ENCODE measurements around the gene GALNS. TPM values are rescaled to one million over a fixed set of nuclear protein-coding genes. Genes with fewer than 3 reads are reported as not detected.

GALNS gene
- total RNA-seq, 1 experiment from 2014 or later: 29.5 TPM

DNA sequence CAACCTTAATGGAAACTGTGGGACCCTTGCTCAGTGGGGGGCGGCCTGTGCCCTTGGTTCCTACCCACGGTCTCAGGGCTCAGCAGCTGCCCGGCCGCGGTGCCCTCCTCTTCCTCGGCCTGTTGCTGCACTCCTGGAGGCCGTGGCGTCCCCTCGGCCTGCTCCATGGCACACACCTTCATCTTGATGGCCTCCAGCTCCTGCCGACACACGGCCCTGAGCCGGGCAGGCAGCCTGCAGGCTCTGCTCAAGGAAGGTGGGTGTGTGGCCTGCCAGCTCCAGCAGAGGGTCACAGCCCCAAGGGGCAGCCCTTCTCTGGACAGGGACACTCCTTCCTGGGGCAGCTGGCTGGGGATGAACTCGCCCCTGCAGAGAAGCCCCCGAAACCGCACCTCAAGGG lies 9.0 kb upstream of the GALNS start:
- Mint-ChIP-seq H3K36me3 (peaks cover 6% of the 10 kb centered on the region), H3K27ac (no peak overlapping the region), H3K4me1 (no peaks in the 10 kb centered on the region), H3K27me3 (ENCODE audit: low read depth) (no peaks in the 10 kb centered on the region), H3K9me3 (no peaks in the 10 kb centered on the region), H3K4me3 (no peak overlapping the region)
- ATAC-seq (no peak), DNase-seq (ENCODE audit: low spot score) (no peak)
- POLR2A ChIA-PET: no interaction called here
- TF ChIP-seq ZNF232 (CRISPR knock-in tag; IDR thresholded peaks at IDR 0.05) (no peak), ZNF121 (CRISPR knock-in tag; IDR thresholded peaks at IDR 0.05) (no peak), ZNF138 (CRISPR knock-in tag; conservative IDR thresholded peaks at IDR 0.05) (no peak), SP1 (CRISPR knock-in tag; conservative IDR thresholded peaks at IDR 0.05) (no peak), JAZF1 (CRISPR knock-in tag; IDR thresholded peaks at IDR 0.05) (no peak), GABPB1 (CRISPR knock-in tag; IDR thresholded peaks at IDR 0.05) (no peak), ZNF416 (CRISPR knock-in tag; IDR thresholded peaks at IDR 0.05) (no peak)
- TF ChIP-seq, protein P1, sequence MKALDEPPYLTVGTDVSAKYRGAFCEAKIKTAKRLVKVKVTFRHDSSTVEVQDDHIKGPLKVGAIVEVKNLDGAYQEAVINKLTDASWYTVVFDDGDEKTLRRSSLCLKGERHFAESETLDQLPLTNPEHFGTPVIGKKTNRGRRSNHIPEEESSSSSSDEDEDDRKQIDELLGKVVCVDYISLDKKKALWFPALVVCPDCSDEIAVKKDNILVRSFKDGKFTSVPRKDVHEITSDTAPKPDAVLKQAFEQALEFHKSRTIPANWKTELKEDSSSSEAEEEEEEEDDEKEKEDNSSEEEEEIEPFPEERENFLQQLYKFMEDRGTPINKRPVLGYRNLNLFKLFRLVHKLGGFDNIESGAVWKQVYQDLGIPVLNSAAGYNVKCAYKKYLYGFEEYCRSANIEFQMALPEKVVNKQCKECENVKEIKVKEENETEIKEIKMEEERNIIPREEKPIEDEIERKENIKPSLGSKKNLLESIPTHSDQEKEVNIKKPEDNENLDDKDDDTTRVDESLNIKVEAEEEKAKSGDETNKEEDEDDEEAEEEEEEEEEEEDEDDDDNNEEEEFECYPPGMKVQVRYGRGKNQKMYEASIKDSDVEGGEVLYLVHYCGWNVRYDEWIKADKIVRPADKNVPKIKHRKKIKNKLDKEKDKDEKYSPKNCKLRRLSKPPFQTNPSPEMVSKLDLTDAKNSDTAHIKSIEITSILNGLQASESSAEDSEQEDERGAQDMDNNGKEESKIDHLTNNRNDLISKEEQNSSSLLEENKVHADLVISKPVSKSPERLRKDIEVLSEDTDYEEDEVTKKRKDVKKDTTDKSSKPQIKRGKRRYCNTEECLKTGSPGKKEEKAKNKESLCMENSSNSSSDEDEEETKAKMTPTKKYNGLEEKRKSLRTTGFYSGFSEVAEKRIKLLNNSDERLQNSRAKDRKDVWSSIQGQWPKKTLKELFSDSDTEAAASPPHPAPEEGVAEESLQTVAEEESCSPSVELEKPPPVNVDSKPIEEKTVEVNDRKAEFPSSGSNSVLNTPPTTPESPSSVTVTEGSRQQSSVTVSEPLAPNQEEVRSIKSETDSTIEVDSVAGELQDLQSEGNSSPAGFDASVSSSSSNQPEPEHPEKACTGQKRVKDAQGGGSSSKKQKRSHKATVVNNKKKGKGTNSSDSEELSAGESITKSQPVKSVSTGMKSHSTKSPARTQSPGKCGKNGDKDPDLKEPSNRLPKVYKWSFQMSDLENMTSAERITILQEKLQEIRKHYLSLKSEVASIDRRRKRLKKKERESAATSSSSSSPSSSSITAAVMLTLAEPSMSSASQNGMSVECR (CRISPR knock-in tag; IDR thresholded peaks at IDR 0.05; ENCODE audit: borderline replicate concordance): no peak
- TF ChIP-seq, protein P2, sequence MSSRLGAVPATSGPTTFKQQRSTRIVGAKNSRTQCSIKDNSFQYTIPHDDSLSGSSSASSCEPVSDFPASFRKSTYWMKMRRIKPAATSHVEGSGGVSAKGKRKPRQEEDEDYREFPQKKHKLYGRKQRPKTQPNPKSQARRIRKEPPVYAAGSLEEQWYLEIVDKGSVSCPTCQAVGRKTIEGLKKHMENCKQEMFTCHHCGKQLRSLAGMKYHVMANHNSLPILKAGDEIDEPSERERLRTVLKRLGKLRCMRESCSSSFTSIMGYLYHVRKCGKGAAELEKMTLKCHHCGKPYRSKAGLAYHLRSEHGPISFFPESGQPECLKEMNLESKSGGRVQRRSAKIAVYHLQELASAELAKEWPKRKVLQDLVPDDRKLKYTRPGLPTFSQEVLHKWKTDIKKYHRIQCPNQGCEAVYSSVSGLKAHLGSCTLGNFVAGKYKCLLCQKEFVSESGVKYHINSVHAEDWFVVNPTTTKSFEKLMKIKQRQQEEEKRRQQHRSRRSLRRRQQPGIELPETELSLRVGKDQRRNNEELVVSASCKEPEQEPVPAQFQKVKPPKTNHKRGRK (CRISPR knock-in tag; IDR thresholded peaks at IDR 0.05; ENCODE audit: borderline replicate concordance): no peak
- TF ChIP-seq, protein P3, sequence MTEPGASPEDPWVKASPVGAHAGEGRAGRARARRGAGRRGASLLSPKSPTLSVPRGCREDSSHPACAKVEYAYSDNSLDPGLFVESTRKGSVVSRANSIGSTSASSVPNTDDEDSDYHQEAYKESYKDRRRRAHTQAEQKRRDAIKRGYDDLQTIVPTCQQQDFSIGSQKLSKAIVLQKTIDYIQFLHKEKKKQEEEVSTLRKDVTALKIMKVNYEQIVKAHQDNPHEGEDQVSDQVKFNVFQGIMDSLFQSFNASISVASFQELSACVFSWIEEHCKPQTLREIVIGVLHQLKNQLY (CRISPR knock-in tag; IDR thresholded peaks at IDR 0.05): no peak
- TF ChIP-seq, protein P4, sequence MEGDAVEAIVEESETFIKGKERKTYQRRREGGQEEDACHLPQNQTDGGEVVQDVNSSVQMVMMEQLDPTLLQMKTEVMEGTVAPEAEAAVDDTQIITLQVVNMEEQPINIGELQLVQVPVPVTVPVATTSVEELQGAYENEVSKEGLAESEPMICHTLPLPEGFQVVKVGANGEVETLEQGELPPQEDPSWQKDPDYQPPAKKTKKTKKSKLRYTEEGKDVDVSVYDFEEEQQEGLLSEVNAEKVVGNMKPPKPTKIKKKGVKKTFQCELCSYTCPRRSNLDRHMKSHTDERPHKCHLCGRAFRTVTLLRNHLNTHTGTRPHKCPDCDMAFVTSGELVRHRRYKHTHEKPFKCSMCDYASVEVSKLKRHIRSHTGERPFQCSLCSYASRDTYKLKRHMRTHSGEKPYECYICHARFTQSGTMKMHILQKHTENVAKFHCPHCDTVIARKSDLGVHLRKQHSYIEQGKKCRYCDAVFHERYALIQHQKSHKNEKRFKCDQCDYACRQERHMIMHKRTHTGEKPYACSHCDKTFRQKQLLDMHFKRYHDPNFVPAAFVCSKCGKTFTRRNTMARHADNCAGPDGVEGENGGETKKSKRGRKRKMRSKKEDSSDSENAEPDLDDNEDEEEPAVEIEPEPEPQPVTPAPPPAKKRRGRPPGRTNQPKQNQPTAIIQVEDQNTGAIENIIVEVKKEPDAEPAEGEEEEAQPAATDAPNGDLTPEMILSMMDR (IDR thresholded peaks at IDR 0.05): no peak
- TF ChIP-seq, protein P5, sequence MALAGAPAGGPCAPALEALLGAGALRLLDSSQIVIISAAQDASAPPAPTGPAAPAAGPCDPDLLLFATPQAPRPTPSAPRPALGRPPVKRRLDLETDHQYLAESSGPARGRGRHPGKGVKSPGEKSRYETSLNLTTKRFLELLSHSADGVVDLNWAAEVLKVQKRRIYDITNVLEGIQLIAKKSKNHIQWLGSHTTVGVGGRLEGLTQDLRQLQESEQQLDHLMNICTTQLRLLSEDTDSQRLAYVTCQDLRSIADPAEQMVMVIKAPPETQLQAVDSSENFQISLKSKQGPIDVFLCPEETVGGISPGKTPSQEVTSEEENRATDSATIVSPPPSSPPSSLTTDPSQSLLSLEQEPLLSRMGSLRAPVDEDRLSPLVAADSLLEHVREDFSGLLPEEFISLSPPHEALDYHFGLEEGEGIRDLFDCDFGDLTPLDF (CRISPR knock-in tag; IDR thresholded peaks at IDR 0.05): no peak
- TF ChIP-seq, protein P6, sequence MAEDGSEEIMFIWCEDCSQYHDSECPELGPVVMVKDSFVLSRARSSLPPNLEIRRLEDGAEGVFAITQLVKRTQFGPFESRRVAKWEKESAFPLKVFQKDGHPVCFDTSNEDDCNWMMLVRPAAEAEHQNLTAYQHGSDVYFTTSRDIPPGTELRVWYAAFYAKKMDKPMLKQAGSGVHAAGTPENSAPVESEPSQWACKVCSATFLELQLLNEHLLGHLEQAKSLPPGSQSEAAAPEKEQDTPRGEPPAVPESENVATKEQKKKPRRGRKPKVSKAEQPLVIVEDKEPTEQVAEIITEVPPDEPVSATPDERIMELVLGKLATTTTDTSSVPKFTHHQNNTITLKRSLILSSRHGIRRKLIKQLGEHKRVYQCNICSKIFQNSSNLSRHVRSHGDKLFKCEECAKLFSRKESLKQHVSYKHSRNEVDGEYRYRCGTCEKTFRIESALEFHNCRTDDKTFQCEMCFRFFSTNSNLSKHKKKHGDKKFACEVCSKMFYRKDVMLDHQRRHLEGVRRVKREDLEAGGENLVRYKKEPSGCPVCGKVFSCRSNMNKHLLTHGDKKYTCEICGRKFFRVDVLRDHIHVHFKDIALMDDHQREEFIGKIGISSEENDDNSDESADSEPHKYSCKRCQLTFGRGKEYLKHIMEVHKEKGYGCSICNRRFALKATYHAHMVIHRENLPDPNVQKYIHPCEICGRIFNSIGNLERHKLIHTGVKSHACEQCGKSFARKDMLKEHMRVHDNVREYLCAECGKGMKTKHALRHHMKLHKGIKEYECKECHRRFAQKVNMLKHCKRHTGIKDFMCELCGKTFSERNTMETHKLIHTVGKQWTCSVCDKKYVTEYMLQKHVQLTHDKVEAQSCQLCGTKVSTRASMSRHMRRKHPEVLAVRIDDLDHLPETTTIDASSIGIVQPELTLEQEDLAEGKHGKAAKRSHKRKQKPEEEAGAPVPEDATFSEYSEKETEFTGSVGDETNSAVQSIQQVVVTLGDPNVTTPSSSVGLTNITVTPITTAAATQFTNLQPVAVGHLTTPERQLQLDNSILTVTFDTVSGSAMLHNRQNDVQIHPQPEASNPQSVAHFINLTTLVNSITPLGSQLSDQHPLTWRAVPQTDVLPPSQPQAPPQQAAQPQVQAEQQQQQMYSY (CRISPR knock-in tag; IDR thresholded peaks at IDR 0.05): no peak
- CTCF ChIA-PET: interaction anchor here (0.5 to 0.9 kb wide), 2 partner anchors 20 to 128 kb away, joined by 4 to 5 read pairs; no protein-coding TSS in a partner anchor
